ENCODE results near the gene AP2S1.
A peak's percentile ranks its signal among the peaks of the same experiment; 100 is the strongest.
"Not testable (repeated sequence)": the region's sequence is repeated elsewhere in the genome, so short reads cannot be mapped to it uniquely, and the experiment has no call there.

Gene AP2S1

DNA sequence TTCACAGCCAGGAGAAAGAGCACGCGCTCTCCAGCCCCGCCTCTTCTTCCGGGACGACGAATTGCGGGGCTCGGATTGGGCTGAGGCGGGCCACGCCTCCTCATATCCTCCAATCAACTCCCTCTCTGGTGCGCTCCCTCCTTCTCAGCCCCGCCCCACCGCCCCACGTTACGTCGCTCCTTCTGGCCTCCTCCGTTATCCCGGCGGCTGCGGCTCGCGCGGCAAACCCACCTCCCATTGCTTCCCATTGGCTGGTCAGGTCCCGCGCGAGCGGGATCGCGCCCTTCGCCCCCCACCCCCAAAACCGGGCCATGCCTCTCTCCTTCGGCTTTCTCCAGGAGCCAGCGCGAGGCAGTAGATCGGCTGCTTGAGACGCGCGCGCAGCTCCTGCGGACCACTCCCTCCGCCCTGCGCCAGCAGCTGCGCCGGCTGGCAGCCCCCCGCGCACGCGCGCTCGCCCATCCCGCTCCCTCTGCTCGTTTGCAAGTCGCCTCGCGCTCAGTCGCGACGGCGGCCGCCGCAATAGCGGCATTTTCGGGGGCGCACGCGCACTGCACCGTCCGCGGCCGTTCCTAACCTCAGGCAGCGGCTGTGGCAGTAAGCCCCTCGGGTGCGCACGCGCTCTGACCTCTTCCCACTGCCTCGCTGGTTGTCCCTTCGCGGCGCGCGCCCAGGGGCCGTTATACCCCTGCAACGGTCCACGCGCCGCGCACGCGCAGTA, 9.6 kb upstream of the AP2S1 start:
- Histone ChIP-seq H3K9me3 (ENCODE audit: insufficient read depth, low read length) (no peaks in the 10 kb centered on the region), H3K4me1 (ENCODE audit: insufficient read depth, insufficient read length) (peaks cover 4% of the 10 kb centered on the region), H3K27me3 (ENCODE audit: insufficient read depth, insufficient read length) (no peaks in the 10 kb centered on the region), H3K9ac (ENCODE audit: insufficient read length, low read depth) (peak overlapping the region; percentile 98), H3K4me3 (ENCODE audit: insufficient read length, low read depth) (peak overlapping the region; percentile 88), H3K36me3 (ENCODE audit: insufficient read depth, insufficient read length, low read length) (peaks cover under 1% of the 10 kb centered on the region)
- DNase-seq (ENCODE audit: low read depth, low spot score) = peak; percentile 91
- TF ChIP-seq YY1 (IDR thresholded peaks at IDR 0.05; ENCODE audit: insufficient read depth, insufficient read length) (no peak), SUZ12 (IDR thresholded peaks at IDR 0.05; ENCODE audit: extremely low read depth, insufficient read depth, insufficient read length) (no peak), ZNF274 (IDR thresholded peaks at IDR 0.05; ENCODE audit: low read depth, low read length) (no peak)

DNA sequence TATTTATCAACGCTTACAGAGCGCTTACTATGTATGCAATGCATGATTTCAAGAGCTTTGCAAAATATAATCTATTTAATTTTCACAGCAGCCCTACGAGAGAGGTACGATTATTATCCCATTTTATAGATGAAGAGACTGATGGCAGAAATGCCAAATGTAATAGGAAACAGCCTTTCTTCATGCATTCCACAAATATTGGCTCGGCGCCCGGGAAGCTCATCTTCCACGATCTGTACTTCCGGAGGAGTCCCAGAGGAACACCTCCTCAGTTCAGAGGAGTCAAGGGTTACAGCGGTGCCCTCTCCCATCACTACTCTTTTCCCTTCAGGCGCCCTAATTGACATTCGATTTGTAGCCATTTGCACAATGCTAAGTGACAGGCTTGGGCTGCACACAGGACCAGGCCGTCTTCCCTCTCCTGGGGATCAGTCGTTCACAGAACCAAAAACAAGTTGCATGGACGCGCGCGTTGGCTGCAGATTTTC, 9.0 kb upstream of the AP2S1 start:
- DNase-seq (ENCODE audit: low read depth, low spot score) = no peak
- TF ChIP-seq YY1 (IDR thresholded peaks at IDR 0.05; ENCODE audit: insufficient read depth, insufficient read length) (no peak), SUZ12 (IDR thresholded peaks at IDR 0.05; ENCODE audit: extremely low read depth, insufficient read depth, insufficient read length) (no peak)
- peaks cover 4% of the 10 kb centered on the region for H3K4me1 ChIP-seq (ENCODE audit: insufficient read depth, insufficient read length)
- peak overlapping the region; percentile 88 for H3K4me3 ChIP-seq (ENCODE audit: insufficient read length, low read depth)
- peak overlapping the region; percentile 59 for H3K9ac ChIP-seq (ENCODE audit: insufficient read length, low read depth)
- H3K27me3 ChIP-seq (ENCODE audit: insufficient read depth, insufficient read length) = no peaks in the 10 kb centered on the region
- H3K9me3 ChIP-seq (ENCODE audit: insufficient read depth, low read length) = no peaks in the 10 kb centered on the region
- no peaks in the 10 kb centered on the region for H3K36me3 ChIP-seq (ENCODE audit: insufficient read depth, insufficient read length, low read length)

DNA sequence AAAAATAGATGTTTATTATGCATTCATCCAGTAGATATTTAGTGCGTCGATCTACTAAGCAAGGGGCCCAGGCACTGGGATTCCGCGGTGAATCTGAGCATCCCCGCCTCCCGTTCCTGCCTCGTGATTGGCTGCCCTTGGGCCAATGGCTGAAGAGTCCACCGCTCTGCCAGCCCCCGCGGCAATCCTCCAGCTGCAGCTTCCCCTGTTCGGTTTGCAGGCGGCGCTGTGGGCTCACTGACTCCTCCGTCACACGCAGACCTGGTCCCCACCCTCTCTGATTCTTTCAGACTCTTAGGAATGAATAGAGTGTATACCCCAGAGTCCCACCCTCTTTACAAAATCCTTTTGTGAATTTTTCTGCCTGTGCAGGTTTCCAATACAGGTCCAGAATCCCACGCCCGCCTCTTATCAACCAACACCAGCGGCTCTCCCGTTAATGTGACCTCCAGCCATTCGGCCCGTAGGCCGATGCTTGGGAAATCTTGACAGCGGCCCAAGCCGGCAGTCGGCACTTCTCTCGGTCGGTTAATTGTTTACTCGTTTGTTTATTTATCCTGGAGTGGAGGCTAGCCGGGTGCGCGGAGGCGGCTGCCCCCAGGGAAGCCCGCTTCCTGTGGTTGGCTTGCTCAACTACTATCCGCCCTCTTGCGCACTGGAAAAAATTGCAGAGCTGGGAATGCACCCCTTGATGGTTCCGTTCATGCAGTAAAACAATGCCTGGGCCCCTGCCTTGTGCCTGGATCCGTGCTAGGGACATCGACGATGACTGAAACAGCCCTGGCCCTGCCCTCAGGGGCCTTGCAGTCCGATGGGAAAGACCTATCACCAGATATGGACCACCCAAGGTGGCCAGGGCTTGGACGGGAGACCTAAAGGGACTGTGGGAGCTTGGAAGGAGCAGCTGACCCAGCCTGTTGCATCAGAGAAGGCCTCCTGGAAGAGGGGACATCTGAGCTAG, 5.7 kb upstream of the AP2S1 start:
- no peaks in the 10 kb centered on the region for H3K36me3 ChIP-seq (ENCODE audit: insufficient read depth, insufficient read length, low read length)
- H3K4me3 ChIP-seq (ENCODE audit: insufficient read length, low read depth) = no peak overlapping the region
- H3K9ac ChIP-seq (ENCODE audit: insufficient read length, low read depth) = peak overlapping the region; percentile 42
- no peaks in the 10 kb centered on the region for H3K27me3 ChIP-seq (ENCODE audit: insufficient read depth, insufficient read length)
- DNase-seq (ENCODE audit: low read depth, low spot score) = peak; percentile 78
- peaks cover 4% of the 10 kb centered on the region for H3K4me1 ChIP-seq (ENCODE audit: insufficient read depth, insufficient read length)
- H3K9me3 ChIP-seq (ENCODE audit: insufficient read depth, low read length) = no peaks in the 10 kb centered on the region
- TF ChIP-seq SUZ12 (IDR thresholded peaks at IDR 0.05; ENCODE audit: extremely low read depth, insufficient read depth, insufficient read length) = no peak
- no peak for TF ChIP-seq YY1 (IDR thresholded peaks at IDR 0.05; ENCODE audit: insufficient read depth, insufficient read length)
- no peak for TF ChIP-seq ZNF274 (IDR thresholded peaks at IDR 0.05; ENCODE audit: low read depth, low read length)

DNA sequence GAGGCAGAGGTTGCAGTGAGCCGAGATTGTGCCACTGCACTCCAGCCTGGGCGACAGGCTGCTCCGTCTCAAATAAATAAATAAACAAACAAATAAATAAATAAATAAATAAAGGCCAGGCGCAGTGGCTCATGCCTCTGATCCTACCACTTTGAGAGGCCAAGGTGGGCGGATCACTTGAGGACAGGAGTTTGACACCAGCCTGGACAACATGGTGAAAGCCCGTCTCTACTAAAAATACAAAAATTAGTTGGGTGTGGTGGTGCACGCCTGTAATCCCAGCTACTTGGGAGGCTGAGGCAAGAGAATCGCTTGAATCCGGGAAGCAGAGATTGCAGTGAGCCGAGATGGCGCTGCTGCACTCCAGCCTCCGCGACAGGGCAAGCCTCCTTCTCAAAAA, 4.1 kb upstream of the AP2S1 start:
- H3K27me3 ChIP-seq (ENCODE audit: insufficient read depth, insufficient read length); H3K4me3 ChIP-seq (ENCODE audit: insufficient read length, low read depth); DNase-seq (ENCODE audit: low read depth, low spot score); H3K4me1 ChIP-seq (ENCODE audit: insufficient read depth, insufficient read length); H3K9ac ChIP-seq (ENCODE audit: insufficient read length, low read depth); H3K9me3 ChIP-seq (ENCODE audit: insufficient read depth, low read length); H3K36me3 ChIP-seq (ENCODE audit: insufficient read depth, insufficient read length, low read length): not testable (repeated sequence)

DNA sequence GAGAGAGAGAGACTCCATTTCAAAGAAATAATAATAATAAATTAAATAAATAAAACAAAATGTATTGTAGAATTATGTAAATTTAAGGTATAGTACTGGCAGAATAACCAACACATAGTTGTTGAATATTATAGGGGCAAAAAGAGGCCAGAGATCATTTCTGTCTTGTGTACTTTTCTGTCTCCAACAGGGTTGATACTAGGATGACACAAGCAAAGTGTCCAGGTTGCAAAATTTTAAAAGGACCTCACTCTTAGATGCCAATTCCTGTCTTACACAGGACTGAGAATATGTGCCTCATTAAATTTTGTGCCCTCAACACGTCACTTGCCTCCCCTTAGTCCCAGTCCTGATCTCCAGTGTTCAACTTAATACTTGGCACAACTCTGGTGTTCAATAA, 2.2 kb upstream of the AP2S1 start:
- TF ChIP-seq SUZ12 (IDR thresholded peaks at IDR 0.05; ENCODE audit: extremely low read depth, insufficient read depth, insufficient read length) (no peak), YY1 (IDR thresholded peaks at IDR 0.05; ENCODE audit: insufficient read depth, insufficient read length) (no peak), ZNF274 (IDR thresholded peaks at IDR 0.05; ENCODE audit: low read depth, low read length) (no peak)
- H3K9me3 ChIP-seq (ENCODE audit: insufficient read depth, low read length) = no peaks in the 10 kb centered on the region
- no peaks in the 10 kb centered on the region for H3K27me3 ChIP-seq (ENCODE audit: insufficient read depth, insufficient read length)
- H3K9ac ChIP-seq (ENCODE audit: insufficient read length, low read depth) = no peak overlapping the region
- peaks cover 6% of the 10 kb centered on the region for H3K36me3 ChIP-seq (ENCODE audit: insufficient read depth, insufficient read length, low read length)
- DNase-seq (ENCODE audit: low read depth, low spot score) = no peak
- H3K4me3 ChIP-seq (ENCODE audit: insufficient read length, low read depth) = no peak overlapping the region
- peaks cover 4% of the 10 kb centered on the region for H3K4me1 ChIP-seq (ENCODE audit: insufficient read depth, insufficient read length)

DNA sequence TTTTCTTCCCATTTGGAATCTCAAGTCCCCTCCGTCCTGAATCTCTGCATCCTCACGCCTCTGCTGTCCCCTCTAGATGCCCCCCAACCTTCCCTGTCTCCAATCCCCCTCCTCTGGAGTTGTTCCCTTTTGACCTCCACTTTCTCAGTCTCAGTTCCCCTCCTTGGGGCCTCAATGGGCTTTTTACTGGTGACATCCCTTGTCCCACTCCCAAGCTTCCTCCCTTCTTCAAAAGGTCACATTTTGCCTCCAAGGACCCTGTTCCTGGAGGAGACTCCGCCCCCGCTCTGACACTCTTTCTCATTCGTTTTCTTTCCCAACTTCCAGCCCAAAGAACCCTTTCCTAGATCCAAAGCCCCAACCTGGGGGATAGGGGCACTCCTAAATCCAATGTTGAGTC, 1.0 kb downstream of the AP2S1 start:
- Histone ChIP-seq H3K4me3 (ENCODE audit: insufficient read length, low read depth) (peak overlapping the region; percentile 83), H3K9me3 (ENCODE audit: insufficient read depth, low read length) (no peaks in the 10 kb centered on the region), H3K27me3 (ENCODE audit: insufficient read depth, insufficient read length) (no peaks in the 10 kb centered on the region), H3K9ac (ENCODE audit: insufficient read length, low read depth) (peak overlapping the region; percentile 92), H3K4me1 (ENCODE audit: insufficient read depth, insufficient read length) (peaks cover 2% of the 10 kb centered on the region), H3K36me3 (ENCODE audit: insufficient read depth, insufficient read length, low read length) (peaks cover 24% of the 10 kb centered on the region)
- TF ChIP-seq SUZ12 (IDR thresholded peaks at IDR 0.05; ENCODE audit: extremely low read depth, insufficient read depth, insufficient read length) (no peak), YY1 (IDR thresholded peaks at IDR 0.05; ENCODE audit: insufficient read depth, insufficient read length) (no peak), ZNF274 (IDR thresholded peaks at IDR 0.05; ENCODE audit: low read depth, low read length) (no peak)
- DNase-seq (ENCODE audit: low read depth, low spot score) = no peak

DNA sequence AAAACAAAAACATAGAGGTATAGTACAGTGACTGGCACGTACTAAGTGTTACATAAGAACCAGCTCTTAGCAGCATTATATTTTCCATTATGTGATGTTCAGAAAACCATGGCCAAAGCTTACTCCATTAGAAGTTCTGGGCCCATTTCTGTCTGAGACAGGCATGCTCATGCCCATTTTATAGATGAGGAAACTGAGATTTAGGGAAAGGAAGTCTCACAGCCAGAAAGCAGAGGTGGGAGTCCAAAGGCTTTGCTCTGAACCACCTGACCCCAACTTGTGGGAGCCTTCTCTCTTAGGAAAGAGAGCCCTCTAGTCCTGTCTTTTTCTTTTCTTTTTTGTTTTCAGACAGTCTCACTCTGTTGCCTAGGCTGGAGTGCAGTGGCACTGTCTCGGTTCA, 2.3 kb downstream of the AP2S1 start:
- H3K4me3 ChIP-seq (ENCODE audit: insufficient read length, low read depth) = no peak overlapping the region

More for the DNA sequence above, 2.3 kb downstream of the AP2S1 start:
- TF ChIP-seq SUZ12 (IDR thresholded peaks at IDR 0.05; ENCODE audit: extremely low read depth, insufficient read depth, insufficient read length) (no peak), ZNF274 (IDR thresholded peaks at IDR 0.05; ENCODE audit: low read depth, low read length) (no peak), YY1 (IDR thresholded peaks at IDR 0.05; ENCODE audit: insufficient read depth, insufficient read length) (no peak)
- Histone ChIP-seq H3K9ac (ENCODE audit: insufficient read length, low read depth) (no peak overlapping the region), H3K36me3 (ENCODE audit: insufficient read depth, insufficient read length, low read length) (peaks cover 31% of the 10 kb centered on the region), H3K27me3 (ENCODE audit: insufficient read depth, insufficient read length) (no peaks in the 10 kb centered on the region), H3K9me3 (ENCODE audit: insufficient read depth, low read length) (no peaks in the 10 kb centered on the region), H3K4me1 (ENCODE audit: insufficient read depth, insufficient read length) (peaks cover 2% of the 10 kb centered on the region)
- no peak for DNase-seq (ENCODE audit: low read depth, low spot score)
